ENCODE measurements around the gene LRRC37A3.
A peak's percentile ranks its signal among the peaks of the same experiment; 100 is the strongest.
"Not testable (repeated sequence)": the region's sequence is repeated elsewhere in the genome, so short reads cannot be mapped to it uniquely, and the experiment has no call there.

Gene LRRC37A3

GRCh38 chr17:64938290-64938689 lies 19.0 kb upstream of the LRRC37A3 start:
- ATAC-seq (replicated peaks), result peak; percentile 29
- DNase-seq, result no peak
- Mint-ChIP-seq H3K4me1 (ENCODE audit: low read depth in 2 of 2) (peaks cover 0 to 4% of the 10 kb centered on the region in 2 donors), H3K27me3 (no peaks in the 10 kb centered on the region), H3K27ac (no peak overlapping the region), H3K4me3 (no peak overlapping the region), H3K36me3 (ENCODE audit: insufficient read depth) (no peaks in the 10 kb centered on the region), H3K9me3 (no peaks in the 10 kb centered on the region)

- Mint-ChIP-seq H3K27ac (no peak overlapping the region), H3K9me3 (no peaks in the 10 kb centered on the region), H3K36me3 (ENCODE audit: insufficient read depth) (no peaks in the 10 kb centered on the region), H3K4me1 (ENCODE audit: low read depth in 2 of 2) (peaks cover 0 to 4% of the 10 kb centered on the region in 2 donors), H3K4me3 (no peak overlapping the region), H3K27me3 (no peaks in the 10 kb centered on the region)
- DNase-seq, result no peak
- ATAC-seq (replicated peaks), result no peak
Observed at GRCh38 chr17:64936117-64936516, 16.8 kb upstream of the LRRC37A3 start.

DNA sequence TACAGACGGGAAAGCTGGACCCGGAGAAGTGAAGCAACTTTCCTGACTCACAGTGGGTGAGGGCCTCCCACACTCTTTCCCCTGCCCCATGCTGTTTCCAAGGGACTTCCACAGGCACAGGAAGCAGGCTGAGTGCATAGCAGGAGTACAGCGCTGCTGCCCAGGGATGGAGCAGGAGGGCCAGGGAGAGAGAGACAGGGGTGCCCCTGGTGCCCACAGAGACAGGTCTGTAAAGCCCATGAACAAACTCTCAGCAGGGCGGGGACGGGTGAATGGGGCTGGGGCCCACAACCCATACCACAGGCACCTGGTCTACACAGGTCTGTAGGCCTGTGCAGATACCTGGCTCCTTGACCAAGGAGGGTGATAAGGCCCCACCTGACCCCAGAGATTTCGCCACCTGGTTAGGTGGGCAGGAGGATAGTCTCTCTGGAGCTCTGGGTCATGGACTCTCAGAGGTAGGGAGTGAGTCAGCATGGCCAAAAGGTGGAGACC lies 15.1 kb upstream of the LRRC37A3 start:
- not testable (repeated sequence) for H3K4me1 Mint-ChIP-seq (ENCODE audit: low read depth in 2 of 2); H3K27me3 Mint-ChIP-seq; H3K9me3 Mint-ChIP-seq; H3K36me3 Mint-ChIP-seq (ENCODE audit: insufficient read depth); DNase-seq; H3K4me3 Mint-ChIP-seq; H3K27ac Mint-ChIP-seq; ATAC-seq (replicated peaks)

GRCh38 chr17:64932850-64933249 lies 13.6 kb upstream of the LRRC37A3 start:
- not testable (repeated sequence) for DNase-seq; ATAC-seq (replicated peaks); H3K27me3 Mint-ChIP-seq; H3K27ac Mint-ChIP-seq; H3K9me3 Mint-ChIP-seq; H3K4me3 Mint-ChIP-seq; H3K36me3 Mint-ChIP-seq (ENCODE audit: insufficient read depth); H3K4me1 Mint-ChIP-seq (ENCODE audit: low read depth in 2 of 2)

GRCh38 chr17:64930374-64930773 lies 11.1 kb upstream of the LRRC37A3 start:
- not testable (repeated sequence) for H3K27ac Mint-ChIP-seq; H3K9me3 Mint-ChIP-seq; H3K27me3 Mint-ChIP-seq; H3K36me3 Mint-ChIP-seq (ENCODE audit: insufficient read depth); ATAC-seq (replicated peaks); DNase-seq; H3K4me3 Mint-ChIP-seq; H3K4me1 Mint-ChIP-seq (ENCODE audit: low read depth in 2 of 2)

DNA sequence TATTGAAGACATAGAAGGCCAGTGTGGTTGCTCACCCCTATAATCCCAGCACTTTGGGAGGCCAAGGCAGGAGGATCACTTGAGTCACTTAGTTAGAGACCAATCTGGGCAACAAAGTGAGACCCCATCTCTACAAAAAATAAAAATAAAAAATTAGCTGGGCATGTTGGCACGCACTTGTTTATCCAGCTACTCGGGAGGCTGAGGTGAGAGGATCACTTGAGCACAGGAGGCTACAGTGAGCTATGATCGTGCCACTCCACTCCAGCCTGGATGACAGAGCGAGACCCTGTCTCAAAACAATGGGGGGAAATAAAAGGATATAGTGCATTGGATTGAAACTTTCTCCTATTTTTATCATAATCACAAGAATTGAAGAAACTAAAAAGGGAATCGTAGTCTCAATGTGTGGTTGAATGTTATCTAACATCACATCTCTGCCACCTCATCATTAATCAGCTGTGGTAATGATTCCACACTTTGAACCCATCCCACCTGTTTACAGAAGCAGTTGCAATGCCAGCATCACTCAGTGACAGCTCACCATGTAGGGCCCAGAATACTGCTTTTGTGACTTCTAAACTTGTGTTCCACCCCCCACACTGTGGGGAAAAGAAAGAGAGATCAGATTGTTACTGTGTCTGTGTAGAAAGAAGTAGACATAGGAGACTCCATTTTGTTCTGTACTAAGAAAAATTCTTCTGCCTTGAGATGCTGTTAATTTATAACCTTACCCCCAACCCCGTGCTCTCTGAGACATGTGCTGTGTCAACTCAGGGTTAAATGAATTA lies 10.3 kb upstream of the LRRC37A3 start:
- not testable (repeated sequence) for H3K27me3 Mint-ChIP-seq; H3K36me3 Mint-ChIP-seq (ENCODE audit: insufficient read depth); H3K4me3 Mint-ChIP-seq; H3K9me3 Mint-ChIP-seq; H3K4me1 Mint-ChIP-seq (ENCODE audit: low read depth in 2 of 2); H3K27ac Mint-ChIP-seq; DNase-seq
- ATAC-seq (replicated peaks), result peak; percentile 71

DNA sequence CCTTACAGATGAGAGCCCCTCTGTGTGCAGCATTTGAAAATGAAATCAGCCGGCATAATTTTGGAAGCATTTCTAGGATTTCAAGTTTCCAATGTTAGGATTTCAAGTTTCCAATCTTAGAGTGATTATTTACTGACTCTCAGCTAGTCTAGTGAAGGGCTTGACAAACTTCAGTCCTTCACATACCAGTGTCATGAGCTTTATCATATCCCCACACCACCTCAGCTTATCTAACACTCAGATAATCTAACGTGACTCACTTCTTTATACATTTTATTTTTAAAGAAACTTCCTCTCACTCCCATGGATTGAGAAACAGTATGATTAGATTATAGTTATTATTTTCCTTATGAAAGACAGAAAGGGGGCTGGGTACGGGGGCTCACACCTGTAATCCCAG lies 9.4 kb upstream of the LRRC37A3 start:
- not testable (repeated sequence) for H3K27me3 Mint-ChIP-seq; H3K27ac Mint-ChIP-seq; H3K36me3 Mint-ChIP-seq (ENCODE audit: insufficient read depth); ATAC-seq (replicated peaks); DNase-seq; H3K4me3 Mint-ChIP-seq; H3K4me1 Mint-ChIP-seq (ENCODE audit: low read depth in 2 of 2); H3K9me3 Mint-ChIP-seq

- H3K9me3 Mint-ChIP-seq; H3K27ac Mint-ChIP-seq; H3K4me3 Mint-ChIP-seq; H3K36me3 Mint-ChIP-seq (ENCODE audit: insufficient read depth); H3K27me3 Mint-ChIP-seq; H3K4me1 Mint-ChIP-seq (ENCODE audit: low read depth in 2 of 2): not testable (repeated sequence)
- peak; percentile 94 for ATAC-seq (replicated peaks)
- DNase-seq, result peak; percentile 72 to 77 (median 73)
Observed at GRCh38 chr17:64927444-64927843, 8.2 kb upstream of the LRRC37A3 start.

GRCh38 chr17:64926430-64926829 lies 7.2 kb upstream of the LRRC37A3 start:
- not testable (repeated sequence) for DNase-seq; ATAC-seq (replicated peaks); H3K36me3 Mint-ChIP-seq (ENCODE audit: insufficient read depth); H3K9me3 Mint-ChIP-seq; H3K27me3 Mint-ChIP-seq; H3K4me3 Mint-ChIP-seq; H3K27ac Mint-ChIP-seq; H3K4me1 Mint-ChIP-seq (ENCODE audit: low read depth in 2 of 2)

GRCh38 chr17:64925244-64925643 lies 6.0 kb upstream of the LRRC37A3 start:
- not testable (repeated sequence) for H3K36me3 Mint-ChIP-seq (ENCODE audit: insufficient read depth); H3K27me3 Mint-ChIP-seq; H3K4me1 Mint-ChIP-seq (ENCODE audit: low read depth in 2 of 2); ATAC-seq (replicated peaks); H3K9me3 Mint-ChIP-seq; H3K4me3 Mint-ChIP-seq; DNase-seq; H3K27ac Mint-ChIP-seq

GRCh38 chr17:64923051-64923568 lies 3.8 kb upstream of the LRRC37A3 start:
- H3K4me3 Mint-ChIP-seq; H3K27me3 Mint-ChIP-seq; H3K27ac Mint-ChIP-seq; H3K4me1 Mint-ChIP-seq (ENCODE audit: low read depth in 2 of 2); H3K36me3 Mint-ChIP-seq (ENCODE audit: insufficient read depth); DNase-seq; H3K9me3 Mint-ChIP-seq; ATAC-seq (replicated peaks): not testable (repeated sequence)

DNA sequence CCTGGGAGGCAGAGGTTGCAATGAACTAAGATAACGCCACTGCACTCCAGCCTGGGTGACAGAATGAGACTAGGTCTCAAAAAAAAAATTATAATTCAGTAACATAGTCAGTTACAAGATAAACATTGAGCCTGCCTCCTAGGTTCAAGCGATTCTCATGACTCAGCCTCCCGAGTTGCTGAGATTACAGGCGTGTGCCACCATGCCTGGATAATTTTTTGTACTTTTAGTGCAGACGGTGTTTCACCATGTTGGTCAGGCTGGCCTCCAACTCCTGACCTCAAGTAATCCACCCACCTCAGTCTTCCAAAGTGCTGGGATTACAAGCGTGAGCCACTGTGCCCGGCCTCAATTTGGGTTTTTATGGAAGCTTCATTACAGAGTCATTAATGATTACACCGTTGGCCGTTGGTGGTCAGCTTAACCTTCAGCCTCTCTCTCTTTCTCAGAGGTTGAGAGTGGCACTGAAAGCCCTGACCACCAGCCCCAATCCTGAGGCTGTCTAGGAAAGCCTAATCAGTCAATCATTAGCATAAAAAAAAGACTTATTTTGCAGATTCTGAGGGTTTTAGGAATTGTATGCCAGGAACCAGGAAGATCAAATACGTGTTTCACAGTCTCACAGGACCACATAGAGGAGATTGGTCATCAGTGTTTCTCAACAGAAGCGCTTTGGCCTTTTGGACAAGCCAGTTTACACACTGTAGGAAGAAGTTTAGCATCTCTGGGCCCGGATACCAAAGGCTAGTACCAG lies 1.3 kb upstream of the LRRC37A3 start:
- no peak for DNase-seq
- H3K27me3 Mint-ChIP-seq, result no peaks in the 10 kb centered on the region
- H3K9me3 Mint-ChIP-seq, result no peaks in the 10 kb centered on the region
- H3K36me3 Mint-ChIP-seq (ENCODE audit: insufficient read depth), result peaks cover 8% of the 10 kb centered on the region
- H3K27ac Mint-ChIP-seq, result peak overlapping the region; percentile 93 to 94
- no peak for ATAC-seq (replicated peaks)
- peak overlapping the region; percentile 83 to 90 for H3K4me3 Mint-ChIP-seq
- peaks cover 3 to 5% of the 10 kb centered on the region in 2 donors for H3K4me1 Mint-ChIP-seq (ENCODE audit: low read depth in 2 of 2)

DNA sequence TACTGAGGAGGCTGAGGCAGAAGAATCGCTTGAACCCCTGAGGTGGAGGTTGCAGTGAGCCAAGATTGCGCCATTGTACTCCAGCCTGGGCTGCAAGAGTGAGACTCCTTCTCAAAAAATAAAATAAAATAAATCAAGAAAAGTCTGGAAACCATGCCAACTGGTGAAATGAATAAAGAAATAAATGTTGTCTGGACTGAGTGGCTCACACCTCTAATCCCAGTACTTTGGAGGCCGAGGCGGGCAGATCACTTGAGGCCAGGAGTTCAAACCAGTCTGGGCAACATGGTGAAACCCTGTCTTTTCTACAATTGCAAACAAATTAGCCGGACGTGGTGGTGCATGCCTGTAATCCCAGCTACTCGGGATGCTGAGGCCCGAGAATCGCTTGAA lies 744 bp upstream of the LRRC37A3 start:
- DNase-seq (no peak), ATAC-seq (replicated peaks) (no peak)
- Mint-ChIP-seq H3K27me3 (no peaks in the 10 kb centered on the region), H3K36me3 (ENCODE audit: insufficient read depth) (peaks cover 11% of the 10 kb centered on the region), H3K27ac (peak overlapping the region; percentile 93 to 94), H3K4me3 (peak overlapping the region; percentile 83 to 90), H3K9me3 (no peaks in the 10 kb centered on the region), H3K4me1 (ENCODE audit: low read depth in 2 of 2) (peaks cover 3 to 7% of the 10 kb centered on the region in 2 donors)

DNA sequence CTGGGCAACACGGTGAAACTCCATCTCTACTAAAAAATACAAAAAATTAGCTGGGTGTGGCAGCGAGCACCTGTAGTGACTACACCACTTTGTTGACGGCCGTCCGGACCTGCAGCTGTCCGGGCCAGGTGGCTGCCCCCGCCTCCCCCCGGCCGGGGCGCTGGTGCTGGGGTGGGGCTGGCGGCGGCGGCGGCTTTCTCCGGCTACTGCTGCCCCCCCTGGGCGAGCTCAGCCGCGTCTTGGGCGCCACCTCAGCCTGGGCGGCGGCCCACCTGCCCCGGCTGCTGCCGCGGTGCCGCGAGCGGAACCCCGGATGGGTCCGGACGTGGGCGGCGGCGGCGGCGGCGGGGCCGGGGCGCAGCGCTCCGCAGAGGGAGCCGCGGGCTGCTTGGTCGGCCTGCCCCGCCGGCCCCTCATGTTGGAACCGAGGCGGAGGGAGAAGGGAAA lies 413 bp downstream of the LRRC37A3 start:
- Mint-ChIP-seq H3K36me3 (ENCODE audit: insufficient read depth) (peaks cover 11% of the 10 kb centered on the region), H3K4me3 (peak overlapping the region; percentile 83 to 90), H3K27ac (peak overlapping the region; percentile 93 to 94)
- DNase-seq (peak; percentile 39 to 51 (median 41)), ATAC-seq (replicated peaks) (peak; percentile 49)
- H3K4me1 Mint-ChIP-seq (ENCODE audit: low read depth in 2 of 2); H3K9me3 Mint-ChIP-seq; H3K27me3 Mint-ChIP-seq: not testable (repeated sequence)
